IMR-90 (cell line): Measurements from ENCODE around the gene SEC22B. TPM values are rescaled to one million over a fixed set of nuclear protein-coding genes. Genes with fewer than 3 reads are reported as not detected.
A peak's percentile ranks its signal among the peaks of the same experiment; 100 is the strongest.
"Not testable (repeated sequence)": the region's sequence is repeated elsewhere in the genome, so short reads cannot be mapped to it uniquely, and the experiment has no call there.

Source experiments
- ATAC-seq: fragments of 200-7000 bp; cut with Tn5 transposase; 2 replicates; pipeline ENCODE4 v1.9.1; 2020; ENCODE audit warnings: low read depth, mild to moderate bottlenecking, moderate library complexity
- BruUV-seq: library from RNA; stranded (reverse); fragments of 400-500 nt; replicated peaks from 2 replicates; lab custom pipeline; 2021; lab: Mats Ljungman, UMichigan
- CTCF ChIA-PET: fragments of 300-600 bp; formaldehyde crosslinking; extraction: SDS; loops from one replicate; lab custom pipeline; 2021; ENCODE audit warnings: antibody characterized with exemption; lab: Yijun Ruan, JAX
- POLR2A ChIA-PET: fragments of 300-600 bp; sonication (Branson Sonifier 250); formaldehyde crosslinking; loops from one replicate; lab custom pipeline; 2022; ENCODE audit warnings: antibody characterized with exemption; ENCODE audit not compliant: unreplicated experiment; lab: Charles Lee
- DNase-seq: peaks from one replicate; pipeline ENCODE4 v3.0.0; 2013
- H2AFZ ChIP-seq: replicated peaks from 2 replicates; pipeline ENCODE3; 2013; ENCODE audit warnings: low read length, mild to moderate bottlenecking; ENCODE audit not compliant: poor library complexity
- H2AK5ac ChIP-seq: 2 replicates; pipeline ENCODE4 v1.6.1; 2013; ENCODE audit warnings: low read depth, low read length, inconsistent platforms
- H2AK9ac ChIP-seq: replicated peaks from 2 replicates; pipeline ENCODE3; 2013; ENCODE audit warnings: mild to moderate bottlenecking, low read depth, low read length, moderate library complexity; ENCODE audit not compliant: poor library complexity
- H2BK120ac ChIP-seq: 2 replicates; pipeline ENCODE4 v1.6.1; 2013; ENCODE audit warnings: low read depth, low read length, inconsistent platforms
- H2BK15ac ChIP-seq: 3 replicates; pipeline ENCODE4 v1.6.1; 2013; ENCODE audit warnings: low read depth, low read length, inconsistent platforms
- H2BK20ac ChIP-seq: 2 replicates; pipeline ENCODE4 v1.6.1; 2013; ENCODE audit warnings: low read depth, mild to moderate bottlenecking, inconsistent platforms, low read length, moderate library complexity
- H2BK5ac ChIP-seq: 2 replicates; pipeline ENCODE4 v1.6.1; 2013; ENCODE audit warnings: mild to moderate bottlenecking, low read depth, low read length, inconsistent platforms; ENCODE audit not compliant: poor library complexity, severe bottlenecking
- H3K14ac ChIP-seq: replicated peaks from 2 replicates; pipeline ENCODE4 v1.6.1; 2013; ENCODE audit warnings: low read depth, low read length, inconsistent platforms
- H3K18ac ChIP-seq: 2 replicates; pipeline ENCODE4 v1.6.1; 2013; ENCODE audit warnings: low read depth, low read length, control low read depth
- H3K23ac ChIP-seq: 2 replicates; pipeline ENCODE4 v1.6.1; 2013; ENCODE audit warnings: low read depth, low read length, inconsistent platforms
- H3K27ac ChIP-seq: 2 replicates; pipeline ENCODE4 v1.5.1; 2013; ENCODE audit warnings: mild to moderate bottlenecking, control low read depth, low read length; ENCODE audit not compliant: insufficient read depth
- H3K27me3 ChIP-seq: 2 replicates; pipeline ENCODE4 v1.6.1; 2013; ENCODE audit warnings: low read length; ENCODE audit not compliant: control insufficient read depth, insufficient read depth
- H3K36me3 ChIP-seq: 2 replicates; pipeline ENCODE4 v1.6.1; 2013; ENCODE audit warnings: low read length, mixed read lengths; ENCODE audit not compliant: control insufficient read depth, insufficient read depth
- H3K4ac ChIP-seq: 2 replicates; pipeline ENCODE4 v1.6.1; 2013; ENCODE audit warnings: low read depth, low read length, inconsistent platforms
- H3K4me1 ChIP-seq: 2 replicates; pipeline ENCODE4 v1.6.1; 2013; ENCODE audit warnings: low read length, mixed read lengths; ENCODE audit not compliant: control insufficient read depth, insufficient read depth
- H3K4me2 ChIP-seq: 2 replicates; pipeline ENCODE4 v1.6.1; 2013; ENCODE audit warnings: low read depth, mild to moderate bottlenecking, control low read depth, low read length, moderate library complexity
- H3K4me3 ChIP-seq: 2 replicates; pipeline ENCODE4 v1.5.1; 2013; ENCODE audit warnings: low read depth, mild to moderate bottlenecking, control low read depth, low read length, moderate library complexity; ENCODE audit not compliant: insufficient read depth
- H3K56ac ChIP-seq: 2 replicates; pipeline ENCODE4 v1.6.1; 2013; ENCODE audit warnings: low read length, inconsistent platforms; ENCODE audit not compliant: insufficient read depth; ENCODE audit errors: extremely low read depth
- H3K79me1 ChIP-seq, 2 experiments: 2 replicates each; pipeline ENCODE4 v1.6.1; 2013; ENCODE audit warnings: low read length in 2 of 2, inconsistent platforms in 1 of 2, low read depth in 1 of 2
- H3K9ac ChIP-seq: 2 replicates; pipeline ENCODE4 v1.6.1; 2013; ENCODE audit warnings: low read depth, low read length, control low read depth
- H3K9me1 ChIP-seq: 2 replicates; pipeline ENCODE4 v1.6.1; 2013; ENCODE audit warnings: low read length, inconsistent platforms; ENCODE audit not compliant: insufficient read depth
- H3K9me3 ChIP-seq: 2 replicates; pipeline ENCODE4 v1.6.1; 2013; ENCODE audit warnings: low read length; ENCODE audit not compliant: control insufficient read depth, insufficient read depth
- H4K20me1 ChIP-seq: 2 replicates; pipeline ENCODE4 v1.6.1; 2013; ENCODE audit warnings: low read length, inconsistent platforms; ENCODE audit not compliant: insufficient read depth
- H4K5ac ChIP-seq: 2 replicates; pipeline ENCODE4 v1.6.1; 2013; ENCODE audit warnings: mild to moderate bottlenecking, low read depth, low read length, control low read depth
- H4K8ac ChIP-seq, 2 experiments: 2 replicates each; pipeline ENCODE4 v1.6.1; 2013; ENCODE audit warnings: low read depth in 2 of 2, low read length in 2 of 2, control low read depth in 1 of 2, inconsistent platforms in 1 of 2
- H4K91ac ChIP-seq: 2 replicates; pipeline ENCODE4 v1.6.1; 2013; ENCODE audit warnings: low read depth, low read length, inconsistent platforms; ENCODE audit not compliant: insufficient read depth
- WGBS, 2 experiments: methylation state at CpG; one replicate each; pipeline versions ENCODE4 v1.1.5 to v1.1.7; 2013; ENCODE audit warnings: missing lambda C conversion rate in 2 of 2; ENCODE audit not compliant: insufficient read length in 1 of 2; ENCODE audit errors: extremely low coverage in 2 of 2; 5-methylcytosine and 5-hydroxymethylcytosine counted together
- dilution Hi-C: fragments of 300-500 bp; cut with HindIII; formaldehyde crosslinking; loops from one replicate; pipeline ENCODE4 v1.14.3; 2018; ENCODE audit warnings: low sequenced_read_pairs; ENCODE audit not compliant: unreplicated experiment
- in situ Hi-C: fragments of 300-500 bp; cut with MboI; formaldehyde crosslinking; loops from 3 replicates; pipeline ENCODE4 v1.14.3; 2019; ENCODE audit warnings: low sequenced_read_pairs, inconsistent platforms, mixed read lengths
- intact Hi-C: fragments of 100-400 bp; cut with micrococcal nuclease; formaldehyde crosslinking; loops from 2 replicates; pipeline ENCODE4 v1.10.0; 2022
- polyA plus RNA-seq, 3 experiments: library from polyadenylated mRNA; depleted of rRNA; stranded (reverse); fragments of >200 nt; gene quantifications; 2 replicates each; pipeline ENCODE4 v1.2.3, GENCODE V29; 2012; ENCODE audit warnings: low replicate concordance in 1 of 3
- total RNA-seq: library from RNA; depleted of rRNA; stranded (reverse); fragments of >200 nt; gene quantifications from 2 replicates; pipeline ENCODE4 v1.2.3, GENCODE V29; 2012

SEC22B gene
- total and polyA plus RNA-seq, 2 of the 4 experiments (the other 2 are of a cell fraction) = 35.9 to 57.4 TPM

DNA sequence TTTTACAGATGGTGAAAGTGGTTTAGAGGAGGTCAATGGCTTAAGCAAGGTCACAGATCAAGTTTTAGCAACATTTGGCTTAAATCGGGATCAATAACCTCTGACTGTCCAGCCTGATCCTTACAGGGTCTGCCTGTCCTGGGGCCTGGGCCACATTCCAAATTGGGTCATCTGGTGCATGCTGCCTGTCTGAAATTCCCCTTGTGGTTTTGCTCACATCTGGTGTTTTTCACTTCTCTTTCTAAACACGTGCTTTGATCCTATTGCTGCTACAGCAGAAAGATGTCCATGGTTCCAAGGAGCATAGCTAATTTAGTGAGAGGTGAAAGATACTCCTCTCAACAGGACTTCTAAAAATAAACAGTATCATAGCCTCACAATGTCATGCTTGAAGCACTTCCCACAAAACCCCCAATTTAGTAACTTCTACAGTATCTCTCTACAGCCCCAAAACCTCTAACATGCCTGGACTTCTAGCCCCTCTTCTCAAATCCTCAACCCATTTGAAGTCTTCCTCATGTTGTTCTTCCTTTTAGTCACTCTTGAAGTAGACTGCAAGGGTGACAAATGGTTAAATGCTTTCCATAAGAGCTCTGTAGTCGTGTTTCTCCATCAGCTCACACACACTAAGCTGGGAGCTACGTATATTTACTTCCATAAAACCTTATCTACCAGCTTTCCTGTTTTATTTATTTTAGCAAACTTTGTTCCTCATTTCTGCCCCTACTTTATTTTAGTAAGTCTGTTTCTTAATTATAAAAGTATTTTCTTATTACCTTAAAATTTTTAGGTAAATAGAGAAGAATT lies 58.7 kb downstream of the SEC22B start:
- H3K27me3 ChIP-seq, H2BK120ac ChIP-seq, H3K9ac ChIP-seq, H2AK9ac ChIP-seq, H3K56ac ChIP-seq, H3K14ac ChIP-seq, dilution Hi-C loops, H3K4ac ChIP-seq, H4K91ac ChIP-seq, H2BK15ac ChIP-seq, H3K9me1 ChIP-seq, H3K4me3 ChIP-seq, H2AK5ac ChIP-seq, H4K5ac ChIP-seq, BruUV-seq, H3K9me3 ChIP-seq, H2BK20ac ChIP-seq, H3K36me3 ChIP-seq, POLR2A ChIA-PET, CTCF ChIA-PET, H4K20me1 ChIP-seq, in situ Hi-C loops, intact Hi-C loops, H2AFZ ChIP-seq, H3K4me1 ChIP-seq, H3K79me1 ChIP-seq, H3K27ac ChIP-seq: not testable (repeated sequence)
- peak overlapping the region in 1 of 2 experiments; percentile 50; a peak in 1 of 4 replicates for H4K8ac ChIP-seq
- H2BK5ac ChIP-seq = peak overlapping the region; percentile 54
- ATAC-seq (peak; percentile 82), DNase-seq (peak; percentile 52)
- 0 out of 2 replicates have a peak overlapping the region, but pooled peaks have one; percentile 6 for H3K23ac ChIP-seq
- peak overlapping the region; percentile 57; the same call in 1 of the 2 replicates for H3K18ac ChIP-seq
- peak overlapping the region; percentile 42; the same call in 1 of the 2 replicates for H3K4me2 ChIP-seq
- no CpG with 5 or more reads among the region's 4 CpGs for WGBS, 2 experiments

DNA sequence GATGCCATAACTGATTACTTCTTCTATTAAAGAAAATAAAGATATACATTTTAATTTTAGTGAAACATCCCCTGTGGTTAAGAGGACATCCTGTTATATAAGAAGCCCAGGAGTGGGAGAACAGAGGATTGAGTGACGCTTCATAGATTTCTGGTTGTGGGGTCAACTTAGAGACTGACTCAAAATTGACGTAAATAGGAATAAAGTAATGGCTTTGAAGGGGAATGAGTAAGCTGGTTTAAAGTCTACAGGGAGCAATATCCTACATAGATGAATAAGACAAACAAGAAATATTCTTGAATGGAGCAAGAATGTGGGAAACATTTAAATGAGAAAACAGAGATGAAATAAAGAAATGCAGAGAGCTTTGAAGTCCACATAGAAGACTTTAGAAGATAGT lies 60.2 kb downstream of the SEC22B start:
- CTCF ChIA-PET, H3K4me2 ChIP-seq, H3K4me1 ChIP-seq, H3K9ac ChIP-seq, H3K4me3 ChIP-seq, H4K8ac ChIP-seq, ATAC-seq, H2BK15ac ChIP-seq, H3K79me1 ChIP-seq, H2AK5ac ChIP-seq, H3K9me1 ChIP-seq, H2AK9ac ChIP-seq, H3K18ac ChIP-seq, H4K20me1 ChIP-seq, H2AFZ ChIP-seq, H3K9me3 ChIP-seq, H3K27me3 ChIP-seq, H2BK5ac ChIP-seq, H3K4ac ChIP-seq, H3K14ac ChIP-seq, H3K36me3 ChIP-seq, intact Hi-C loops, H4K5ac ChIP-seq, H2BK20ac ChIP-seq, H2BK120ac ChIP-seq, POLR2A ChIA-PET, H4K91ac ChIP-seq, BruUV-seq, H3K27ac ChIP-seq, H3K23ac ChIP-seq, dilution Hi-C loops, in situ Hi-C loops, H3K56ac ChIP-seq: not testable (repeated sequence)
- 80% methylated on average over 1 of the region's 2 CpGs; no CpG with 5 or more reads in 1 of the 2 experiments for WGBS, 2 experiments
- DNase-seq = peak; percentile 56
